Fibroblast of mammary gland (primary cell): ENCODE results near the gene GNPDA1.

Source experiments
- DNase-seq: peaks from one replicate; pipeline ENCODE4 v3.0.0-alpha.2; 2010; ENCODE audit warnings: low read depth
- H3K4me3 ChIP-seq: 2 replicates; pipeline ENCODE4 v1.5.1; 2011; ENCODE audit warnings: low read depth, mild to moderate bottlenecking, low read length, moderate library complexity; ENCODE audit not compliant: control insufficient read depth
- TF ChIP-seq, protein P1 (sequence below): conservative IDR thresholded peaks from 2 replicates; pipeline ENCODE4 v1.5.1; 2011; ENCODE audit warnings: low read depth, low read length, inconsistent platforms; ENCODE audit not compliant: control insufficient read depth, insufficient read depth

The GNPDA1 gene

DNA sequence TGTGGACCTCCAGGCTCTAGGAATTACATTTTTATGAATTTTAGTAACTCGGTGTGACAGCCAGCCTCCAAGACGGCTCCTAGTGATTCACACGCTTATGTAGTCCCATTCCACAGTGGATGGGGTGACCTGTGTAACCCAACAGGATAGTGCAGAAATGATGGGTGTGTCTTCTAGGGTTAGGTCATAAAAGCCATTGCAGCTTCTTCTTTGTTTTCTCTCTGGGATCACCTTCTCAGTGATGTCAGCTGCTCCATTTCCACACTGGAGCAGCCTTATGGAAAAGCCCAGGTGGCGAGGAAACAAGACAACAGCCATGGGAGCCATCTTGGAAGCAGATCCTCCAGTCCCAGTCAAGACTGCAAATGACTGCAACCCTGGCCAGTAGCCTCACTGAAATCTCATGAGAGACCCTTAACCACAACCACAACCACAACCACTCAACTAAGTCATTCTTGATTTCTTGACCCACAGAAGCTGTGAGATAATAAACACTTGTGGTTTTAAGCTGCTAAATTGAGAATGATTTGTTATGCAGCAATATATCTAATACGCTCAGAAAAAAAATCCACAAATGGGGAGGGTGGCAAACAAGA is 5.1 kb upstream of the GNPDA1 start:
- TF ChIP-seq, protein P1, sequence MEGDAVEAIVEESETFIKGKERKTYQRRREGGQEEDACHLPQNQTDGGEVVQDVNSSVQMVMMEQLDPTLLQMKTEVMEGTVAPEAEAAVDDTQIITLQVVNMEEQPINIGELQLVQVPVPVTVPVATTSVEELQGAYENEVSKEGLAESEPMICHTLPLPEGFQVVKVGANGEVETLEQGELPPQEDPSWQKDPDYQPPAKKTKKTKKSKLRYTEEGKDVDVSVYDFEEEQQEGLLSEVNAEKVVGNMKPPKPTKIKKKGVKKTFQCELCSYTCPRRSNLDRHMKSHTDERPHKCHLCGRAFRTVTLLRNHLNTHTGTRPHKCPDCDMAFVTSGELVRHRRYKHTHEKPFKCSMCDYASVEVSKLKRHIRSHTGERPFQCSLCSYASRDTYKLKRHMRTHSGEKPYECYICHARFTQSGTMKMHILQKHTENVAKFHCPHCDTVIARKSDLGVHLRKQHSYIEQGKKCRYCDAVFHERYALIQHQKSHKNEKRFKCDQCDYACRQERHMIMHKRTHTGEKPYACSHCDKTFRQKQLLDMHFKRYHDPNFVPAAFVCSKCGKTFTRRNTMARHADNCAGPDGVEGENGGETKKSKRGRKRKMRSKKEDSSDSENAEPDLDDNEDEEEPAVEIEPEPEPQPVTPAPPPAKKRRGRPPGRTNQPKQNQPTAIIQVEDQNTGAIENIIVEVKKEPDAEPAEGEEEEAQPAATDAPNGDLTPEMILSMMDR: no peak
- no peak overlapping the region for H3K4me3 ChIP-seq
- peak; percentile 53 for DNase-seq

DNA sequence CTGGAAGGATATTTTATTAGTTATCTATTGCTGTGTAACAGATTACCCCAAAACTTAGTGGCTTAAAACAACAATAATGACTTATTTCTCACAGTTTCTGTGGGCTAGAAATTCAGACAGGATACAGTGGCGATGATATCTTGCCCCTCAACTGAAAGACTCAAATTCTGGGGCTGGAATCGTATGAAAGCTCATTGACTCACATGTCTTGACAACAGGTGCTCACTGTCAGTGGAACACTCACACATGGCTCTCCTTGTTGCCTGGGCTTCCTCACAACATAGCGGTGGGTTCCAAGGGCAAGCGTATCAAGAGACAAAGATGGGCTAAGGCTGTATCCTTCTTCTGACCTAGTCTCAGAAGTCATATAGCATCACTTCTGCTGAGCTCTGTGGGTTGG is 3.7 kb upstream of the GNPDA1 start:
- TF ChIP-seq, protein P1: no peak
- H3K4me3 ChIP-seq: no peak overlapping the region
- no peak for DNase-seq

DNA sequence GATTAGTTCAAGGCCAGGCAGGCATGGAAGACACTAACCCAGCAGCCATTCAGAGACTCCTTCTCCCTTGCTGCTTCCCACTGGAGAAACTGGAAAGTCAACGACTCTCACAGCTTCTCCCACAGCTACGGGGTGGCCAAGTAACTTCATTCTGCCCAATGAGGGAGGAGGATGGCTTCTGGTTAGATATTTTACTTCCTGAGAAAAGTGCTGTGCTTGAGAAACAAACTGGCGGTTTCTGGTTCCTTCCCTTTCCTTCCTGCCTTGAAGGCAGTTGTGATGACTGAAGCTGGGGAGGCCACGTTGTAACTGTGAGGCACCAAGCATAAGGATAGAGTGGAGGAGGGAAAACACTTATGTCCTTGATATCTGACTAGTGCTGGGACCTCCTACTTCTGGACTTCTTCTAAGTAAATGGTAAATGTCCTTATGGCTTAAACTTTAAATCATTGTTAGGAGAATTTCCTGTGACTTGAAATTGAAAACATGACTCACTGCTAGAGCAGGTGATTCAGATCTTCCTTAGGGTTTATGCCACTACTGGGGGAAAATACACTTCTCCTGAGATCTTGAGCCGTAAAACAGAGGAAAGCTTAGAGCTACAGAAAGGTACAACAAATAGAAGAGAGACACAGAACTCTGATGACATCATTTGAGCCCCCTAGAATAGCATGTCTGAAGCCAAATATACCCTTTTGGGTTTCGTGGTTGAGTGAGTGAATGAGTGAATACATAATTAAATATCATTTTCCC is 3.1 kb upstream of the GNPDA1 start:
- DNase-seq: peak; percentile 57
- TF ChIP-seq, protein P1: no peak
- H3K4me3 ChIP-seq: no peak overlapping the region

DNA sequence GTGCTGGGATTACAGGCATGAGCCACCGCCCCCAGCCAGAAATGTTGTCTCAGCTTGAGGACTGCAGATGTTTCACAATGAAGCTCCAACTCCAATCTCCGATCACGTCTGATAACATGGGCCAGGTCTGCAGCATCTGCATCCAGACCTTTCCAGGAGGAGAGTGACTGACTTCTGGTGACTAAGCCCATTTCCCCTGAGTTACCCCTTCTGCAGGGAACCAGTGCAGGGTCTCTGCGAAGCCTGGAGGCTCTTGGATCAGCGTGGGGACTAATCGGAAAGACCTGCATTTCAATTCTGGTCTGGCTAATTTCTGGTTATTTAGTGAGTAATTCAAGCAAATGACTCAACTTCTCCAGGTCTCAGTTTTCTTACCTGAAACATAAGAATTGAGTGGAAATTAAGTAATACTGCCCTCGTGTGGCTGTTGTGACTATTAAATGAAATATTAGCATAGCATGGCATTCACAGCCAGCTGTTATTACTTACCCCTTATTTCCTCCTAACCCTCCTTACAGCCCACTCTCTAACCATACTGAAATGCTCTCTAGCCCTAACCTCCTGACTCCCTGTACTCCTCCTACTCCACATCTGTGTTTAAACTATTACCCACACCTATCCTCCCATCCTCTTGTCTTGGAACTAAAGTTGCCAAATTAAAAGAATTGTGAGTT is 2.2 kb upstream of the GNPDA1 start:
- no peak overlapping the region for H3K4me3 ChIP-seq
- TF ChIP-seq, protein P1: peak; percentile 27

DNA sequence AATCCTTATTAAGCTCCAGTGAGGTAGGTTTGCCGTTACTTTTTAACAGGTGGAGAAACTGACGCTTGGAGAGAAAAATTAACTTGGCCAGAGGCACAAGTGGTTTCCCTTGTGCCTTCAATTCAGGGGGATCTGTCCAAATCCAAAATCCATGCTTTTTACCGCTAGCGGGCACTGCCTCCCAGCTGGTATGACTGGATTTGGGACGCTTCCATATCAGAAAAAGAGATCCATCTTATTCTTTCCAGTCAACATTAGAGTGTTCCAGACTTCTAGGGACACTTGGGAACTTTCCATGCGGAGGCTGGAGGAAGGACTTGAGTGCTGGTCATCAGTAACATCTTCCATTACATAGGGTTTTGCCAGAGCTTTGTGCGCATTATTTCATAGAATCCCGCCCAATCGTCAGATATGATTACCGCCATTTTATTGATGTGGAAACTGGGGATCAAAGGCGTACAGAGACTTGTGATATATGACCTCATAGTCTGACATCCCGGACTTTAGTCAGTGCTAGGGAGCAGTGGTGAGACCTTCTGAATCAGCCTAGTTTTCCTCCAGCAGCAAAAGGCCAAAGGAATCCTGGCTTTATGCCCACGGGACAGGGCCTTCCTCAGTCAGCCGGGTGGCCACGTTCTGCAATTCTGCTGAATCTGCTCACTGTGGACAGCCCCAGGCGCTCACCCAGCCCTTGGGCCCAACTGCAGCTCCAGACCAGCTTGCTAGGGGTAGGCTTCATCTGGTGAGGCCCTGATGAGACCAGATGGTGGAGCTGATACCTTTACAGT is 1.1 kb upstream of the GNPDA1 start:
- TF ChIP-seq, protein P1: no peak
- no peak overlapping the region for H3K4me3 ChIP-seq
- DNase-seq: peak; percentile 93

More for the DNA sequence above, 2.2 kb upstream of the GNPDA1 start:
- DNase-seq: peak; percentile 69

DNA sequence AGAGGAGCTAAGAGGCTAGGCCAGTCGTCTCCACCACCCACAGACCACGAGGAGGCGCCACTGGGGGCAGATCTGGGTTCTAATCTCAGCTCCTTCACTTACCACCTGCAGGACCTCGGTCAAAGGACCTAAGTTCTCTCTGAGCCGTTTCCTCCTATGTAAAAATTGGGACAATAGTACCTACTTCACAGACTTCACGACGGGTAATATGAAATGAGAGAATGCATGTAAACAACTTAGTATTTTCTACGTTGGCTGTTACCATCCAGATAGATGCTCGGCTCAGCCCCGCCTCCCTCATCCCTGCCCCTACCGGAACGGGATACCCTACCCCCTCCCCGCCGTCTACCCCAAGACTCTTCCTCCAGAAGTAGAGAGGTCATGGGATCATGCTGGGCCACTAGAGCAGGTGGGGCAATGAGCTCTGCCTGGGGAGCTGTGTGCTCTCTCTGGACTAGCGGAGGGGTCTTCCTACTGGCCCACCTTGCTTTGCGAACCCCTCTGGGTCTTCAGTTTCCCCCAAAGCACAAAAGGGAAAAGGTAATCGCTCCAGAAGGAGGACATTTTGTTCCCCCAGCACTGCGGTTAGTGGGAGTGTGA is 541 bp downstream of the GNPDA1 start:
- peak; percentile 65 for DNase-seq
- H3K4me3 ChIP-seq: peak overlapping the region; percentile 90
- TF ChIP-seq, protein P1: peak; percentile 61
